K562 (cell line): ENCODE data around the gene CYSRT1. TPM values are rescaled to one million over a fixed set of nuclear protein-coding genes. Genes with fewer than 3 reads are reported as not detected.
A peak's percentile ranks its signal among the peaks of the same experiment; 100 is the strongest.

ENCODE experiments used
- ARNT ChIP-seq, 2 experiments: fragments of 450-650 bp; IDR thresholded peaks; 2 replicates each; pipeline ENCODE4 v1.6.1; 2016; ENCODE audit warnings: mild to moderate bottlenecking in 1 of 2
- ATF7 ChIP-seq: fragments of 450-650 bp; IDR thresholded peaks from 2 replicates; pipeline ENCODE4 v1.7.1; 2014; ENCODE audit warnings: mild to moderate bottlenecking, moderate library complexity
- DDX20 ChIP-seq: fragments of 450-650 bp; IDR thresholded peaks from 2 replicates; pipeline ENCODE4 v1.6.1; 2016; ENCODE audit warnings: missing genetic modification characterization, low read depth, mild to moderate bottlenecking, missing compliant biosample characterization, moderate library complexity
- FOXJ2 ChIP-seq: fragments of 200-800 bp; sonication (Bioruptor generic); IDR thresholded peaks from 2 replicates; pipeline ENCODE4 v1.6.1; 2016; ENCODE audit warnings: missing genetic modification characterization, missing compliant biosample characterization
- NFATC3 ChIP-seq: fragments of 450-650 bp; IDR thresholded peaks from 2 replicates; pipeline ENCODE4 v1.6.1; 2017; ENCODE audit warnings: mild to moderate bottlenecking
- NFYB ChIP-seq: IDR thresholded peaks from 2 replicates; pipeline ENCODE4 v1.6.1; 2011; ENCODE audit warnings: mild to moderate bottlenecking, moderate library complexity; ENCODE audit not compliant: insufficient read length; ENCODE audit errors: extremely low read depth
- PRPF4 ChIP-seq: fragments of 200-400 bp; formaldehyde crosslinking; IDR thresholded peaks from one replicate; pipeline ENCODE4 v1.6.1; 2017; ENCODE audit warnings: low read length, low read depth, mild to moderate bottlenecking; ENCODE audit not compliant: insufficient read depth, poor library complexity, severe bottlenecking
- SRSF1 ChIP-seq: fragments of 200-400 bp; formaldehyde crosslinking; IDR thresholded peaks from 2 replicates; pipeline ENCODE4 v1.6.1; 2017; ENCODE audit warnings: mild to moderate bottlenecking, low read depth, low read length, moderate library complexity
- YY1 ChIP-seq, 3 experiments: IDR thresholded peaks; 2 replicates each; pipeline ENCODE4 v1.6.1; 2011; ENCODE audit warnings: low read length in 2 of 3, mild to moderate bottlenecking in 2 of 3, moderate library complexity in 2 of 3, borderline replicate concordance in 1 of 3, control low read depth in 1 of 3, low read depth in 1 of 3; ENCODE audit not compliant: insufficient read depth in 3 of 3, insufficient replicate concordance in 2 of 3, control insufficient read depth in 1 of 3, insufficient read length in 1 of 3; ENCODE audit errors: extremely low read depth in 1 of 3
- ZBTB8A ChIP-seq: fragments of 450-650 bp; IDR thresholded peaks from 2 replicates; pipeline ENCODE4 v1.6.1; 2018; ENCODE audit warnings: mild to moderate bottlenecking, moderate library complexity; ENCODE audit not compliant: partially characterized antibody
- ZNF584 ChIP-seq: fragments of 200-800 bp; sonication (Bioruptor generic); IDR thresholded peaks from 2 replicates; pipeline ENCODE4 v1.6.1; 2016; ENCODE audit warnings: low read depth, mild to moderate bottlenecking, missing genetic modification characterization, missing compliant biosample characterization
- ZNF668 ChIP-seq: fragments of 250-450 bp; sonication (Bioruptor Pico); IDR thresholded peaks from 2 replicates; pipeline ENCODE4 v1.8.0; 2022; ENCODE audit warnings: mild to moderate bottlenecking, inconsistent platforms
- ZNF766 ChIP-seq: fragments of 200-800 bp; sonication (Bioruptor generic); conservative IDR thresholded peaks from 2 replicates; pipeline ENCODE4 v1.6.1; 2016; ENCODE audit warnings: missing genetic modification characterization, missing compliant biosample characterization
- polyA plus RNA-seq, 8 experiments: library from polyadenylated mRNA; depleted of rRNA in 4 of 8; stranded (reverse) in 5 of 8; unstranded in 3 of 8; fragments of >200 nt; fragmentation: Nextera tagmentation in 2 of 8; fragmentation: Illumina TruSeq in 1 of 8; extraction: Ambion mirVana in 2 of 8; extraction: Trizol in 1 of 8; gene quantifications; 2 replicates each; pipeline versions ENCODE4 v1.2.1 to v1.2.3, GENCODE V29; 2011 to 2014; ENCODE audit warnings: inconsistent platforms in 1 of 8, missing spikeins in 1 of 8
- total RNA-seq, 7 experiments: library from RNA; depleted of rRNA in 6 of 7; stranded (reverse); fragments of >200 nt in 6 of 7; fragmentation: Illumina TruSeq in 2 of 7; extraction: Trizol in 2 of 7; gene quantifications; 2 replicates each; pipeline versions ENCODE4 v1.2.1 to v1.2.3, GENCODE V29; 2011 to 2021; ENCODE audit warnings: low replicate concordance in 1 of 7
- TF ChIP-seq, protein P1 (sequence below): fragments of 450-650 bp; formaldehyde crosslinking; IDR thresholded peaks from 2 replicates; pipeline ENCODE4 v1.4.0; 2022; ENCODE audit warnings: mild to moderate bottlenecking, moderate library complexity
- TF ChIP-seq, protein P2 (sequence below): fragments of 250-450 bp; sonication (Bioruptor Pico); IDR thresholded peaks from 2 replicates; pipeline ENCODE4 v1.5.0; 2021; ENCODE audit warnings: mild to moderate bottlenecking, moderate library complexity
- TF ChIP-seq, protein P3 (sequence below): fragments of 250-450 bp; sonication (Bioruptor Pico); IDR thresholded peaks from 2 replicates; pipeline ENCODE4 v1.5.0; 2021
- TF ChIP-seq, protein P4 (sequence below): fragments of 450-650 bp; formaldehyde crosslinking; IDR thresholded peaks from 2 replicates; pipeline ENCODE4 v1.4.0; 2020; ENCODE audit warnings: mild to moderate bottlenecking, mixed read lengths
- TF ChIP-seq, protein P5 (sequence below): fragments of 450-650 bp; formaldehyde crosslinking; conservative IDR thresholded peaks from 2 replicates; pipeline ENCODE4 v1.4.0; 2022; ENCODE audit warnings: mild to moderate bottlenecking, missing genetic modification characterization

CYSRT1 gene
- total and polyA plus RNA-seq, 9 of the 15 experiments (the other 6 are each of a cell fraction or from before 2014, with no cell fraction given): 0.04 to 1.4 (median 0.42) TPM; not detected in 3

DNA sequence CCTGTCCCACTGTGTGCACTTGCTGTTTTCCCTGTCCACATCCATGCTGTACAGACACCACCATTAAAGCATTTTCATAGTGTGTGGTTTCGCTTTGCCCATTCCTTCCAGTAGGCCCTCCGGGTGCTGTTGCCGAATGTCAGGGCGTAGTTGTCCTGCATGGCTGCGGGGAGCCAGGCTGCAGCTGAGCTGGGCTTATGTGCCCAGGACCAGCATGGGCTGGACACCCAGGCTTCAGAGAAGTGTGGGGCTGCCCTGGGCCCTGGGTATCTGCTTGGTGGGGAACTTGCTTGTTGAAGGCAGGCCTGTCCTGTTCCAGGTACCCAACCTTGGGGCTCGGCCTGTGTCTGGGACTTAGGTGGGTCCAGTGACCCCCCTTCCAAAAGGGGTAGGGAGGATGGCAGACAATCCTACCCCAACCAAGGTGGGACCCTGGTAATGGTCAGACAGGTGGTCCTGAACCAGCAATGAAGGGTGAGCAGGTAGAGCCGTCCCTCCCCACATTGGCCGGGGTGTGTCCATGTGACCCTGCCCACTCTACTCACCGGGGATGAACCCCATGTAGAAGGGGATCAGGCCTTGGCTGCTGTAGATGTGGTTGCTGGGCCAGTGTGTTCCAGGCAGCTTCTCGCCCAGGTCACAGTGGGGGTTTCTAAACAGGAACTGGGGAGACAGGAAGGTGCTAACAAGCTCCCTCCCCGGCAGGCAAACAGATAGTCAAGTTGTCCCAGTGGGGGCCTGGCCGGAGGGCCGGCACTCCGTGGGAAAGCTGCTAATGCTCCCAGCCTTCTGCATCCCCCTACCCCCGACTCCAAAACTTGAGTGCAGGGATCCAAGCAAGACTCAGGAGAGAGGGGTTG, 18.9 kb downstream of the CYSRT1 start (continued):
- TF ChIP-seq ZNF584 (CRISPR knock-in tag) (no peak), ATF7 (no peak), YY1 (IDR thresholded peaks at IDR 0.05; ENCODE audit: borderline replicate concordance in 1 of 3, control insufficient read depth in 1 of 3, extremely low read depth in 1 of 3, insufficient read depth in 3 of 3, insufficient read length in 1 of 3, insufficient replicate concordance in 2 of 3, low read depth in 1 of 3, low read length in 2 of 3) (no peak), ARNT (IDR thresholded peaks at IDR 0.05) (no peak), ZNF766 (CRISPR knock-in tag) (no peak), NFATC3 (no peak), PRPF4 (no peak), ZNF668 (CRISPR knock-in tag) (no peak), FOXJ2 (tag) (no peak), SRSF1 (no peak), NFYB (no peak), ZBTB8A (no peak), DDX20 (no peak)
- TF ChIP-seq, protein P1, sequence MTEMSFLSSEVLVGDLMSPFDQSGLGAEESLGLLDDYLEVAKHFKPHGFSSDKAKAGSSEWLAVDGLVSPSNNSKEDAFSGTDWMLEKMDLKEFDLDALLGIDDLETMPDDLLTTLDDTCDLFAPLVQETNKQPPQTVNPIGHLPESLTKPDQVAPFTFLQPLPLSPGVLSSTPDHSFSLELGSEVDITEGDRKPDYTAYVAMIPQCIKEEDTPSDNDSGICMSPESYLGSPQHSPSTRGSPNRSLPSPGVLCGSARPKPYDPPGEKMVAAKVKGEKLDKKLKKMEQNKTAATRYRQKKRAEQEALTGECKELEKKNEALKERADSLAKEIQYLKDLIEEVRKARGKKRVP: 0 out of 2 replicates have a peak, but pooled peaks have one; percentile 7
- TF ChIP-seq, protein P2, sequence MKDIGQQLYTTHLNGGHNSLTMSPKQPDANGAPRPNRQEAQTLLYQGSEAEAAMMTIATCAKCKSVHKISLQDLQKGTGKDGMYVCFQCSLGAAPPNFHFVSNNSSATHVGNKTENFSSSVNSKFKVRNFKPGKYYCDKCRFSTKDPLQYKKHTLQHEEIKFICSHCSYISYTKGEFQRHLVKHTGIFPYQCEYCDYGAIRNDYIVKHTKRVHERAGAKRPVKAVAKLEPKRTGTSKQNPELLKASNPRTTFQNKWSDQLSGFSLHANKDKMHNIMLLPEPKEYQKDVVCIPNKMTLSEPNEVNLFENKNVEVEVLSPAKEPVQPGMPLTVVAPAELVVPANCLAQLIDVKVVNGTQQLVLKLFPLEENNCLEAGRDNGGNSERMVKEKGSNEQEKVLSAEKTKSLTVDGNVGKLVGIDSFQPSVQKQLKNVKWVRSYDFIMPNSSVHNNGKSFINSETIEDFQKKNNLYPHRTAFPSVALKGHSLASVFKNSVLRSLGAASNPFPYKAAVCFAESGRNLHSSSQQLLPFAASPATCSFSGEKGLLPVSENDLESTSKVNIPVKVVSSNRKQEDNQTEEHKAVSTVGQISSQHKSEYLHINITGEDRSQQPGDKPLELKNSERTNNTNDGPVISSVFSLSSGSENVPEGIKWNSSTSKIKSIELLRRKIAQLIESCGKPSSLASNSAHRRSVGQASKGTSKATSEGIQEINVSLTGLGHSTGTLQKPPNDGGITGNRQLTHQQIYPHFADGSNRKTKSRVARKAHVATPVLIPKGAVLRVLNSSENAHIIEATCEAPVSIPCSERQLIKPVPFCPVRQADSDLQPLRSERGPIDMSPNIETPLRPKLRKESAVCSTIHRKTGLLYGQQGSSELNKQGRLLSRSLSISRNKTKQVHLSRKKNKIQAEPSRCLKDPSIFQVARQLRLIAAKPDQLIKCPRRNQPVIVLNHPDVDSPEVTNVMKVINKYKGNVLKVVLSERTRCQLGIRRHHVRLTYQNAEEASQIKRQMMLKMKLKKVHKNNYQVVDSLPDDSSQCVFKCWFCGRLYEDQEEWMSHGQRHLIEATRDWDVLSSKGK (CRISPR knock-in tag): no peak
- TF ChIP-seq, protein P3, sequence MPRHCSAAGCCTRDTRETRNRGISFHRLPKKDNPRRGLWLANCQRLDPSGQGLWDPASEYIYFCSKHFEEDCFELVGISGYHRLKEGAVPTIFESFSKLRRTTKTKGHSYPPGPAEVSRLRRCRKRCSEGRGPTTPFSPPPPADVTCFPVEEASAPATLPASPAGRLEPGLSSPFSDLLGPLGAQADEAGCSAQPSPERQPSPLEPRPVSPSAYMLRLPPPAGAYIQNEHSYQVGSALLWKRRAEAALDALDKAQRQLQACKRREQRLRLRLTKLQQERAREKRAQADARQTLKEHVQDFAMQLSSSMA (CRISPR knock-in tag): 0 out of 2 replicates have a peak, but pooled peaks have one; percentile 10
- TF ChIP-seq, protein P4, sequence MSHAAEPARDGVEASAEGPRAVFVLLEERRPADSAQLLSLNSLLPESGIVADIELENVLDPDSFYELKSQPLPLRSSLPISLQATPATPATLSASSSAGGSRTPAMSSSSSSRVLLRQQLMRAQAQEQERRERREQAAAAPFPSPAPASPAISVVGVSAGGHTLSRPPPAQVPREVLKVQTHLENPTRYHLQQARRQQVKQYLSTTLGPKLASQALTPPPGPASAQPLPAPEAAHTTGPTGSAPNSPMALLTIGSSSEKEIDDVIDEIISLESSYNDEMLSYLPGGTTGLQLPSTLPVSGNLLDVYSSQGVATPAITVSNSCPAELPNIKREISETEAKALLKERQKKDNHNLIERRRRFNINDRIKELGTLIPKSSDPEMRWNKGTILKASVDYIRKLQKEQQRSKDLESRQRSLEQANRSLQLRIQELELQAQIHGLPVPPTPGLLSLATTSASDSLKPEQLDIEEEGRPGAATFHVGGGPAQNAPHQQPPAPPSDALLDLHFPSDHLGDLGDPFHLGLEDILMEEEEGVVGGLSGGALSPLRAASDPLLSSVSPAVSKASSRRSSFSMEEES (CRISPR knock-in tag): no peak
- TF ChIP-seq, protein P5, sequence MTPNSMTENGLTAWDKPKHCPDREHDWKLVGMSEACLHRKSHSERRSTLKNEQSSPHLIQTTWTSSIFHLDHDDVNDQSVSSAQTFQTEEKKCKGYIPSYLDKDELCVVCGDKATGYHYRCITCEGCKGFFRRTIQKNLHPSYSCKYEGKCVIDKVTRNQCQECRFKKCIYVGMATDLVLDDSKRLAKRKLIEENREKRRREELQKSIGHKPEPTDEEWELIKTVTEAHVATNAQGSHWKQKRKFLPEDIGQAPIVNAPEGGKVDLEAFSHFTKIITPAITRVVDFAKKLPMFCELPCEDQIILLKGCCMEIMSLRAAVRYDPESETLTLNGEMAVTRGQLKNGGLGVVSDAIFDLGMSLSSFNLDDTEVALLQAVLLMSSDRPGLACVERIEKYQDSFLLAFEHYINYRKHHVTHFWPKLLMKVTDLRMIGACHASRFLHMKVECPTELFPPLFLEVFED (CRISPR knock-in tag): peak; percentile 96
